ENCODE measurements around the gene FAM120B. TPM values are rescaled to one million over a fixed set of nuclear protein-coding genes. Genes with fewer than 3 reads are reported as not detected.

The FAM120B gene
- total and polyA plus RNA-seq, 2 donors (not counting 1 experiment from before 2014, with no cell fraction given): 14.4 to 19.3 TPM

GRCh38 chr6:170258407-170258806 is 48.2 kb upstream of the FAM120B start:
- Histone ChIP-seq H3K9ac (ENCODE audit: insufficient read depth, low read length) (no peak overlapping the region), H4K20me1 (ENCODE audit: control insufficient read depth, extremely low read depth, insufficient read depth, low read length) (no peaks in the 10 kb centered on the region), H3K27me3 (ENCODE audit: control insufficient read depth, insufficient read depth, low read length) (no peaks in the 10 kb centered on the region), H3K27ac (ENCODE audit: insufficient read depth, low read length) (no peak overlapping the region), H3K79me2 (ENCODE audit: control insufficient read depth, insufficient read depth, low read length) (no peaks in the 10 kb centered on the region), H2AFZ (ENCODE audit: low read length) (no peak overlapping the region), H3K9me3 (ENCODE audit: control insufficient read depth, insufficient read depth, low read depth, low read length) (no peaks in the 10 kb centered on the region), H3K4me3 (replicated peaks in 1 of 4; ENCODE audit: control extremely low read depth in 1 of 4, insufficient read depth in 1 of 4, low read depth in 3 of 4, low read length in 4 of 4) (no peak overlapping the region), H3K4me2 (ENCODE audit: extremely low read depth, insufficient read depth, low read length) (no peak overlapping the region), H3K4me1 (ENCODE audit: control insufficient read depth, extremely low read depth, insufficient read depth, low read length) (no peaks in the 10 kb centered on the region), H3K36me3 (ENCODE audit: control insufficient read depth, insufficient read depth, low read length) (no peaks in the 10 kb centered on the region)
- no peak for TF ChIP-seq EZH2 (IDR thresholded peaks at IDR 0.05; ENCODE audit: low read length, missing control alignments)
- no peak for DNase-seq (ENCODE audit: low read depth in 2 of 2)

- no peak overlapping the region for H2AFZ ChIP-seq (ENCODE audit: low read length)
- H3K79me2 ChIP-seq (ENCODE audit: control insufficient read depth, insufficient read depth, low read length): no peaks in the 10 kb centered on the region
These were observed 47.3 kb upstream of the FAM120B start for GRCh38 chr6:170259278-170259677.

GRCh38 chr6:170260686-170261085 is 45.9 kb upstream of the FAM120B start:
- Histone ChIP-seq H3K27ac (ENCODE audit: insufficient read depth, low read length) (no peak overlapping the region), H3K36me3 (ENCODE audit: control insufficient read depth, insufficient read depth, low read length) (no peaks in the 10 kb centered on the region), H3K79me2 (ENCODE audit: control insufficient read depth, insufficient read depth, low read length) (no peaks in the 10 kb centered on the region), H4K20me1 (ENCODE audit: control insufficient read depth, extremely low read depth, insufficient read depth, low read length) (no peaks in the 10 kb centered on the region), H3K4me3 (replicated peaks in 1 of 4; ENCODE audit: control extremely low read depth in 1 of 4, insufficient read depth in 1 of 4, low read depth in 3 of 4, low read length in 4 of 4) (no peak overlapping the region), H3K9me3 (ENCODE audit: control insufficient read depth, insufficient read depth, low read depth, low read length) (no peaks in the 10 kb centered on the region), H3K4me1 (ENCODE audit: control insufficient read depth, extremely low read depth, insufficient read depth, low read length) (no peaks in the 10 kb centered on the region), H3K9ac (ENCODE audit: insufficient read depth, low read length) (no peak overlapping the region), H3K27me3 (ENCODE audit: control insufficient read depth, insufficient read depth, low read length) (no peaks in the 10 kb centered on the region), H3K4me2 (ENCODE audit: extremely low read depth, insufficient read depth, low read length) (no peak overlapping the region), H2AFZ (ENCODE audit: low read length) (no peak overlapping the region)
- TF ChIP-seq CTCF (conservative IDR thresholded peaks at IDR 0.05 in 1 of 2, IDR thresholded peaks at IDR 0.05 in 1 of 2; ENCODE audit: low read depth in 1 of 2, low read length in 2 of 2): no peak
- no peak for DNase-seq (ENCODE audit: low read depth in 2 of 2)

More at GRCh38 chr6:170259278-170259677, 47.3 kb upstream of the FAM120B start:
- Histone ChIP-seq H3K4me1 (ENCODE audit: control insufficient read depth, extremely low read depth, insufficient read depth, low read length) (no peaks in the 10 kb centered on the region), H3K9me3 (ENCODE audit: control insufficient read depth, insufficient read depth, low read depth, low read length) (no peaks in the 10 kb centered on the region), H3K27ac (ENCODE audit: insufficient read depth, low read length) (no peak overlapping the region), H4K20me1 (ENCODE audit: control insufficient read depth, extremely low read depth, insufficient read depth, low read length) (no peaks in the 10 kb centered on the region), H3K36me3 (ENCODE audit: control insufficient read depth, insufficient read depth, low read length) (no peaks in the 10 kb centered on the region), H3K4me3 (replicated peaks in 1 of 4; ENCODE audit: control extremely low read depth in 1 of 4, insufficient read depth in 1 of 4, low read depth in 3 of 4, low read length in 4 of 4) (no peak overlapping the region), H3K9ac (ENCODE audit: insufficient read depth, low read length) (no peak overlapping the region), H3K4me2 (ENCODE audit: extremely low read depth, insufficient read depth, low read length) (no peak overlapping the region), H3K27me3 (ENCODE audit: control insufficient read depth, insufficient read depth, low read length) (no peaks in the 10 kb centered on the region)
- no peak for DNase-seq (ENCODE audit: low read depth in 2 of 2)
- TF ChIP-seq CTCF (conservative IDR thresholded peaks at IDR 0.05 in 1 of 2, IDR thresholded peaks at IDR 0.05 in 1 of 2; ENCODE audit: low read depth in 1 of 2, low read length in 2 of 2) (no peak), EZH2 (IDR thresholded peaks at IDR 0.05; ENCODE audit: low read length, missing control alignments) (no peak)
